ENCODE results near the gene FBXO2. TPM values are rescaled to one million over a fixed set of nuclear protein-coding genes. Genes with fewer than 3 reads are reported as not detected.
A peak's percentile ranks its signal among the peaks of the same experiment; 100 is the strongest.

Gene FBXO2
- total and polyA plus RNA-seq, 11 donors = 0.83 to 7.5 (median 2.5) TPM

GRCh38 chr1:11675325-11675724, 21.1 kb upstream of the FBXO2 start:
- peaks cover 0 to 62% (median 34%) of the 10 kb centered on the region in 9 donors for H3K36me3 ChIP-seq
- WGBS, 4 donors = 96 to 97% (median 97%) methylated on average over 8 to 10 of the region's 10 CpGs; no CpG with 5 or more reads in 1 of the 4 donors

GRCh38 chr1:11674488-11674887, 20.3 kb upstream of the FBXO2 start:
- TF ChIP-seq CTCF (IDR thresholded peaks at IDR 0.05) (no peak), POLR2A (IDR thresholded peaks at IDR 0.05) (no peak)
- Histone ChIP-seq H3K4me1 (peaks cover 0 to 16% (median 0%) of the 10 kb centered on the region in 12 donors), H3K9me3 (no peaks in the 10 kb centered on the region), H3K27me3 (no peaks in the 10 kb centered on the region), H3K4me3 (no peak overlapping the region), H3K36me3 (peaks cover 0 to 66% (median 34%) of the 10 kb centered on the region in 9 donors), H3K27ac (no peak overlapping the region)
- ATAC-seq = no peak
- 94 to 96% (median 95%) methylated on average over 12 to 14 of the region's 14 CpGs for WGBS, 4 donors
- DNase-seq = no peak
- intact Hi-C loops (cut with DNase I) = loop anchor here in 1 of 10 donors (5.0 kb wide), 1 partner anchor 33 kb away; no protein-coding TSS in a partner anchor

More at GRCh38 chr1:11675325-11675724, 21.1 kb upstream of the FBXO2 start:
- DNase-seq = no peak
- intact Hi-C loops (cut with DNase I) = no loop called here
- no peaks in the 10 kb centered on the region for H3K27me3 ChIP-seq
- H3K4me3 ChIP-seq = no peak overlapping the region
- ATAC-seq = no peak
- no peaks in the 10 kb centered on the region for H3K9me3 ChIP-seq
- TF ChIP-seq POLR2A (IDR thresholded peaks at IDR 0.05) = no peak
- TF ChIP-seq CTCF (IDR thresholded peaks at IDR 0.05) = no peak
- H3K4me1 ChIP-seq = peaks cover 0 to 24% (median 4%) of the 10 kb centered on the region in 12 donors
- H3K27ac ChIP-seq = no peak overlapping the region

GRCh38 chr1:11673089-11673769, 19.0 kb upstream of the FBXO2 start:
- H3K27me3 ChIP-seq = no peaks in the 10 kb centered on the region
- TF ChIP-seq POLR2A (IDR thresholded peaks at IDR 0.05) (no peak), CTCF (IDR thresholded peaks at IDR 0.05) (no peak)
- 91 to 98% (median 95%) methylated on average over 8 to 14 of the region's 14 CpGs for WGBS, 4 donors
- peaks cover 0 to 11% (median 0%) of the 10 kb centered on the region in 12 donors for H3K4me1 ChIP-seq
- H3K36me3 ChIP-seq = peaks cover 0 to 78% (median 34%) of the 10 kb centered on the region in 9 donors
- DNase-seq = no peak
- no peak for ATAC-seq
- no peak overlapping the region for H3K27ac ChIP-seq
- intact Hi-C loops (cut with DNase I) = loop anchor here in 1 of 10 donors (5.0 kb wide), 1 partner anchor 34 kb away; no protein-coding TSS in a partner anchor
- no peaks in the 10 kb centered on the region for H3K9me3 ChIP-seq
- H3K4me3 ChIP-seq = no peak overlapping the region

- no peak overlapping the region for H3K27ac ChIP-seq
- H3K27me3 ChIP-seq = no peaks in the 10 kb centered on the region
- ATAC-seq (peak in 1 of 4 donors; percentile 8), DNase-seq (no peak)
- TF ChIP-seq POLR2A (IDR thresholded peaks at IDR 0.05) = no peak
- TF ChIP-seq CTCF (IDR thresholded peaks at IDR 0.05) = no peak
- intact Hi-C loops (cut with DNase I) = loop anchor here in 1 of 10 donors (5.0 kb wide), 1 partner anchor 36 kb away; no protein-coding TSS in a partner anchor
- WGBS, 4 donors = 89 to 98% (median 91%) methylated on average over 11 to 14 of the region's 14 CpGs
- no peaks in the 10 kb centered on the region for H3K9me3 ChIP-seq
- peaks cover 0 to 22% (median 0%) of the 10 kb centered on the region in 12 donors for H3K4me1 ChIP-seq
- no peak overlapping the region for H3K4me3 ChIP-seq
- H3K36me3 ChIP-seq = peaks cover 0 to 79% (median 34%) of the 10 kb centered on the region in 9 donors
These were observed 17.5 kb upstream of the FBXO2 start for GRCh38 chr1:11671544-11672286.

All from heart left ventricle (tissue), 16 donors.